Neural progenitor cell (in vitro differentiated cells): ENCODE data around the gene HOXB7. TPM values are rescaled to one million over a fixed set of nuclear protein-coding genes. Genes with fewer than 3 reads are reported as not detected.

Experiments
- DNase-seq: peaks from one replicate; pipeline ENCODE4 v3.0.0-alpha.2; 2016; ENCODE audit warnings: low spot score
- H2AFZ ChIP-seq: fragments of 200-600 bp; sonication (generic); replicated peaks from 2 replicates; pipeline ENCODE4 v1.6.1; 2016; ENCODE audit warnings: antibody characterized with exemption
- H3F3A ChIP-seq: fragments of 200-600 bp; sonication (generic); 2 replicates; pipeline ENCODE4 v1.6.1; 2016; ENCODE audit warnings: antibody characterized with exemption, low read depth
- H3K27ac ChIP-seq: fragments of 200-600 bp; sonication (generic); 2 replicates; pipeline ENCODE4 v1.5.1; 2016; ENCODE audit warnings: mild to moderate bottlenecking
- H3K27me3 ChIP-seq: fragments of 200-600 bp; sonication (generic); 2 replicates; pipeline ENCODE4 v1.6.1; 2016; ENCODE audit warnings: mild to moderate bottlenecking, moderate library complexity
- H3K36me3 ChIP-seq: fragments of 200-600 bp; sonication (generic); 2 replicates; pipeline ENCODE4 v1.5.1; 2016
- H3K4me1 ChIP-seq: fragments of 200-600 bp; sonication (generic); 2 replicates; pipeline ENCODE4 v1.6.1; 2016; ENCODE audit warnings: mixed run types
- H3K4me2 ChIP-seq: fragments of 200-600 bp; sonication (generic); 2 replicates; pipeline ENCODE4 v1.6.1; 2016
- H3K4me3 ChIP-seq: fragments of 200-600 bp; sonication (generic); 2 replicates; pipeline ENCODE4 v1.5.1; 2016
- H3K79me2 ChIP-seq: fragments of 200-600 bp; sonication (generic); 2 replicates; pipeline ENCODE4 v1.6.1; 2016; ENCODE audit warnings: low read depth
- H3K9ac ChIP-seq: fragments of 200-600 bp; sonication (generic); 2 replicates; pipeline ENCODE4 v1.6.1; 2016
- H3K9me3 ChIP-seq: fragments of 200-600 bp; sonication (generic); 2 replicates; pipeline ENCODE4 v1.5.1; 2016; ENCODE audit warnings: low read depth
- H4K20me1 ChIP-seq: fragments of 200-600 bp; sonication (generic); 2 replicates; pipeline ENCODE4 v1.6.1; 2016; ENCODE audit warnings: low read depth
- H3K27ac Mint-ChIP-seq: 3 replicates; pipeline ENCODE4 v1.8.0; 2021; ENCODE audit warnings: mixed read lengths
- H3K27me3 Mint-ChIP-seq: 2 replicates; pipeline ENCODE4 v1.8.0; 2022; ENCODE audit warnings: low read depth, mild to moderate bottlenecking, inconsistent platforms, moderate library complexity, mixed read lengths; ENCODE audit not compliant: insufficient read depth
- H3K36me3 Mint-ChIP-seq: 3 replicates; pipeline ENCODE4 v1.8.0; 2021; ENCODE audit warnings: mixed read lengths
- H3K4me1 Mint-ChIP-seq: 3 replicates; pipeline ENCODE4 v1.8.0; 2021; ENCODE audit warnings: mixed read lengths
- H3K4me3 Mint-ChIP-seq: 3 replicates; pipeline ENCODE4 v1.8.0; 2021; ENCODE audit warnings: mild to moderate bottlenecking, moderate library complexity, mixed read lengths
- H3K9me3 Mint-ChIP-seq: 3 replicates; pipeline ENCODE4 v1.8.0; 2020; ENCODE audit warnings: mixed read lengths
- CTCF ChIP-seq: fragments of 200-600 bp; sonication (generic); IDR thresholded peaks from 2 replicates; pipeline ENCODE4 v1.5.1; 2017; ENCODE audit warnings: antibody characterized with exemption, mild to moderate bottlenecking
- EZH2 ChIP-seq: fragments of 200-600 bp; sonication (generic); IDR thresholded peaks from 2 replicates; pipeline ENCODE4 v1.6.1; 2017; ENCODE audit warnings: antibody characterized with exemption, mild to moderate bottlenecking, moderate library complexity
- EZH2phosphoT487 ChIP-seq: fragments of 200-600 bp; sonication (generic); IDR thresholded peaks from 2 replicates; pipeline ENCODE4 v1.6.1; 2017; ENCODE audit warnings: antibody characterized with exemption
- total RNA-seq: library from RNA; depleted of rRNA; stranded (reverse); fragments of >200 nt; gene quantifications from 2 replicates; pipeline ENCODE4 v1.2.3, GENCODE V29; 2015; ENCODE audit warnings: low replicate concordance

The HOXB7 gene
- total RNA-seq, 1 donor from 2014 or later = not detected

GRCh38 chr17:48604770-48605329 is 6.0 kb downstream of the HOXB7 start, which contains the start of gene HOXB6:
TSS of gene HOXB6 (minus strand) at chr17:48604986. CDS start at chr17:48598150, 6,836 bp downstream.
- no peak within 1 kb of the TSS for H2AFZ ChIP-seq
- H3K27ac Mint-ChIP-seq = no peak within 1 kb of the TSS
- peaks cover 96% of the 10 kb centered on the region for H3K27me3 Mint-ChIP-seq

DNA sequence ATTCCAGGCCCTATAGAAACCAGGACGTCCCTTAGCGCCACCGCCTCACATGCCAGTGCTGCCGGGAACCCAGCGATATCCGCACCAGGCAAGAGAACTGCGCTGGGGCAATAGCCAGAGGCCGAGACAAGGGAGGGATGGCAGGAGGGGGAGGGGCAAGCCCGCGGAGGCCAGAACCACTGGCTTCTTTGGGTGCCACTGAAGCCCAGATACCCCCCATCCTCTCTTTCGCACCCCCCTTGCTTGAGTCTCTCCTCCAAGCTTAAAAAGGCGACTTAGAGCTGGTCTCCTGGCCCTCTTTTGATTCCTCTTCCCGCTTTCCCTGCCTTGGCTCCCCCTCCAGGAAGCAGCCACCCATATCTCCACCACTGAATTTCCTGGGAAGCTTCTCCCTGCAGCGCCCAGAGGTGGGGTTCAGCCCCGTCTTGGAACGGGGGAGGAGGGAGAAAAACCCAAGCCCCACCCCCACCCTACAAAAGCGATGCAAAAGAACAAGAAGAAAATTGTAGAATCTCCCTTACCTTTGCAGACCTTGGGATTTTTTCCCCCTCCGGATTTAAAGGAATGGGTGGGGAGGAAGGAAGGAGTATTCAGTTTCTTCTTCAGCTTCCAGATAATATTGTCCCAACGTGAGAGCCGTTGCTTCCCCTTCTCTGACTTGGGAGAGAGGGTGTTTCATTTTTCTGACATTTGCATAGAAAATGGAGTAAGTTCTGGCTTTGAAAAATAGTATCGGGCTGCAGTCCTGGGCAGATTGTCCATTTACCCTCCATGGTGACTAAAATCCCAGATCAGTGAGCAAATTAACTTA is 6.7 kb downstream of the HOXB7 start:
- TF ChIP-seq CTCF (no peak), EZH2phosphoT487 (peak; percentile 71), EZH2 (peak; percentile 47)
- Mint-ChIP-seq H3K36me3 (no peaks in the 10 kb centered on the region), H3K9me3 (peaks cover 16% of the 10 kb centered on the region), H3K4me3 (no peak overlapping the region), H3K4me1 (no peaks in the 10 kb centered on the region), H3K27me3 (peaks cover 96% of the 10 kb centered on the region), H3K27ac (no peak overlapping the region)
- no peak overlapping the region for H3K4me2 ChIP-seq
- peaks cover 100% of the 10 kb centered on the region for H3K27me3 ChIP-seq
- H4K20me1 ChIP-seq = peaks cover 91% of the 10 kb centered on the region
- no peak overlapping the region for H3K9ac ChIP-seq
- no peaks in the 10 kb centered on the region for H3K79me2 ChIP-seq
- H3K9me3 ChIP-seq = no peaks in the 10 kb centered on the region
- no peaks in the 10 kb centered on the region for H3K36me3 ChIP-seq
- H3F3A ChIP-seq = no peaks in the 10 kb centered on the region
- no peak overlapping the region for H3K27ac ChIP-seq
- H3K4me1 ChIP-seq = no peaks in the 10 kb centered on the region
- DNase-seq = no peak
- no peak overlapping the region for H2AFZ ChIP-seq
- H3K4me3 ChIP-seq = no peak overlapping the region

More at GRCh38 chr17:48604770-48605329, 6.0 kb downstream of the HOXB7 start, which contains the start of gene HOXB6:
- Mint-ChIP-seq H3K4me3 (no peak within 1 kb of the TSS), H3K36me3 (no peaks in the 10 kb centered on the region), H3K4me1 (no peaks in the 10 kb centered on the region), H3K9me3 (peaks cover 13% of the 10 kb centered on the region)
- Histone ChIP-seq H3K36me3 (no peaks in the 10 kb centered on the region), H3F3A (no peaks in the 10 kb centered on the region), H3K9me3 (no peaks in the 10 kb centered on the region), H3K4me1 (no peaks in the 10 kb centered on the region), H3K79me2 (no peaks in the 10 kb centered on the region), H3K4me3 (no peak within 1 kb of the TSS), H4K20me1 (peaks cover 91% of the 10 kb centered on the region), H3K27ac (no peak within 1 kb of the TSS), H3K4me2 (no peak within 1 kb of the TSS), H3K27me3 (peaks cover 100% of the 10 kb centered on the region), H3K9ac (no peak within 1 kb of the TSS)
- DNase-seq = no peak
- no peak for TF ChIP-seq EZH2
- no peak for TF ChIP-seq CTCF
- TF ChIP-seq EZH2phosphoT487 = no peak

GRCh38 chr17:48601539-48602425 is 9.0 kb downstream of the HOXB7 start:
- H3K4me3 Mint-ChIP-seq = no peak overlapping the region
- Histone ChIP-seq H3K9me3 (no peaks in the 10 kb centered on the region), H3K27ac (no peak overlapping the region), H3K9ac (no peak overlapping the region), H3F3A (no peaks in the 10 kb centered on the region), H3K4me1 (no peaks in the 10 kb centered on the region), H3K4me3 (no peak overlapping the region), H3K36me3 (no peaks in the 10 kb centered on the region), H3K4me2 (no peak overlapping the region), H4K20me1 (peaks cover 94% of the 10 kb centered on the region), H2AFZ (no peak overlapping the region), H3K79me2 (no peaks in the 10 kb centered on the region), H3K27me3 (peaks cover 100% of the 10 kb centered on the region)
- TF ChIP-seq EZH2phosphoT487 (no peak), EZH2 (peak; percentile 97)
- peaks cover 97% of the 10 kb centered on the region for H3K27me3 Mint-ChIP-seq
- H3K36me3 Mint-ChIP-seq = peaks cover 1% of the 10 kb centered on the region
- no peak for DNase-seq
- peaks cover 17% of the 10 kb centered on the region for H3K9me3 Mint-ChIP-seq
- H3K27ac Mint-ChIP-seq = no peak overlapping the region
- no peaks in the 10 kb centered on the region for H3K4me1 Mint-ChIP-seq
